ENCODE results near the gene SLC35B1.

DNA sequence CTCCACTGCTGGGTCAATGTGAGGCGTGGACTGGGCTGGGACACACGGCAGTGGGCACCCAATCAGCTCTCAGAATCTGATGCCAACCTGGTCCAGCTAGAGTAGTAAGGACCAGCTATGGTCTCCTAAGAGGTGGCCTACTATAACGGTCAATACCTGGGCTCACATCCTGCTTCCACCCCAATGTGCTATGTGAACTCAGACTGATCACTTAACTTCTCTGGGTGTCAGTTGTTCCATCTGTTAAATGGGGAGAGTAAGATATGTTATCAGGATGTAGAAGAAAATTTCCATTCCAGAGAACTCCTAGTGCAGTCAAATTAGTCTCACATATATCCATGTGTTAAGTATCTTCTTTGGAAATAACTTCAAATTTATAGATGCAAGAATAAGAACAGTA is 42.0 kb upstream of the SLC35B1 start:
- TF ChIP-seq, protein P1, sequence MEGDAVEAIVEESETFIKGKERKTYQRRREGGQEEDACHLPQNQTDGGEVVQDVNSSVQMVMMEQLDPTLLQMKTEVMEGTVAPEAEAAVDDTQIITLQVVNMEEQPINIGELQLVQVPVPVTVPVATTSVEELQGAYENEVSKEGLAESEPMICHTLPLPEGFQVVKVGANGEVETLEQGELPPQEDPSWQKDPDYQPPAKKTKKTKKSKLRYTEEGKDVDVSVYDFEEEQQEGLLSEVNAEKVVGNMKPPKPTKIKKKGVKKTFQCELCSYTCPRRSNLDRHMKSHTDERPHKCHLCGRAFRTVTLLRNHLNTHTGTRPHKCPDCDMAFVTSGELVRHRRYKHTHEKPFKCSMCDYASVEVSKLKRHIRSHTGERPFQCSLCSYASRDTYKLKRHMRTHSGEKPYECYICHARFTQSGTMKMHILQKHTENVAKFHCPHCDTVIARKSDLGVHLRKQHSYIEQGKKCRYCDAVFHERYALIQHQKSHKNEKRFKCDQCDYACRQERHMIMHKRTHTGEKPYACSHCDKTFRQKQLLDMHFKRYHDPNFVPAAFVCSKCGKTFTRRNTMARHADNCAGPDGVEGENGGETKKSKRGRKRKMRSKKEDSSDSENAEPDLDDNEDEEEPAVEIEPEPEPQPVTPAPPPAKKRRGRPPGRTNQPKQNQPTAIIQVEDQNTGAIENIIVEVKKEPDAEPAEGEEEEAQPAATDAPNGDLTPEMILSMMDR (optimal IDR thresholded peaks at IDR 0.05 in 1 of 3, IDR thresholded peaks at IDR 0.05 in 1 of 3, conservative IDR thresholded peaks at IDR 0.05 in 1 of 3; ENCODE audit: extremely low read depth in 1 of 3, insufficient read depth in 2 of 3, low read length in 3 of 3), result no peak
- no peak for TF ChIP-seq EZH2 (IDR thresholded peaks at IDR 0.05; ENCODE audit: low read length)

Data from keratinocyte (primary cell).